SK-N-SH (cell line): ENCODE measurements around the gene PKN1. TPM values are rescaled to one million over a fixed set of nuclear protein-coding genes. Genes with fewer than 3 reads are reported as not detected.
A peak's percentile ranks its signal among the peaks of the same experiment; 100 is the strongest.

Experiments
- CTCF ChIA-PET: fragments of 300-600, 350-600 bp; formaldehyde crosslinking; extraction: SDS; loops from one replicate; lab custom pipeline; 2021; lab: Yijun Ruan, JAX
- POLR2A ChIA-PET: fragments of 350-600 bp; sonication (Branson Sonifier 250); formaldehyde crosslinking; extraction: SDS; loops from one replicate; lab custom pipeline; 2020; ENCODE audit warnings: antibody characterized with exemption, inconsistent platforms; lab: Yijun Ruan, JAX
- DNase-seq: peaks from one replicate; pipeline ENCODE4 v3.0.0; 2012
- H2AFZ ChIP-seq: fragments of 200-600 bp; sonication (generic); 2 replicates; pipeline ENCODE4 v1.8.1; 2016; ENCODE audit warnings: antibody characterized with exemption, mild to moderate bottlenecking, low read depth
- H3F3A ChIP-seq: fragments of 200-600 bp; sonication (generic); replicated peaks from 2 replicates; pipeline ENCODE3; 2016; ENCODE audit warnings: antibody characterized with exemption, mild to moderate bottlenecking; ENCODE audit not compliant: insufficient read depth
- H3K27ac ChIP-seq, 2 experiments: fragments of 200-500 bp in 1 of 2; fragments of 200-600 bp in 1 of 2; sonication (Bioruptor generic) in 1 of 2; sonication (generic), shearing (Covaris generic) in 1 of 2; 2 replicates each; pipeline versions ENCODE4 v1.5.1 to v1.6.1; 2014 to 2016; ENCODE audit warnings: low read depth in 2 of 2, inconsistent platforms in 1 of 2, low read length in 1 of 2, mild to moderate bottlenecking in 1 of 2, mixed read lengths in 1 of 2
- H3K27me3 ChIP-seq: fragments of 200-600 bp; sonication (generic), shearing (Covaris generic); 2 replicates; pipeline ENCODE4 v1.6.1; 2016; ENCODE audit warnings: mixed run types; ENCODE audit not compliant: insufficient read depth
- H3K36me3 ChIP-seq, 2 experiments: fragments of 200-500 bp in 1 of 2; fragments of 200-600 bp in 1 of 2; sonication (Bioruptor generic) in 1 of 2; sonication (generic) in 1 of 2; replicated peaks in 1 of 2; 2 replicates each; pipeline versions ENCODE3 to v1.5.1; 2014 to 2016; ENCODE audit warnings: low read length in 1 of 2, mild to moderate bottlenecking in 1 of 2; ENCODE audit not compliant: insufficient read depth in 2 of 2, control insufficient read depth in 1 of 2
- H3K4me1 ChIP-seq, 2 experiments: fragments of 200-500 bp in 1 of 2; fragments of 200-600 bp in 1 of 2; sonication (Bioruptor generic) in 1 of 2; sonication (generic), shearing (Covaris generic) in 1 of 2; 2 replicates each; pipeline versions ENCODE4 v1.5.1 to v1.6.1; 2014 to 2016; ENCODE audit warnings: low read depth in 1 of 2, low read length in 1 of 2, mixed run types in 1 of 2; ENCODE audit not compliant: insufficient read depth in 2 of 2, control insufficient read depth in 1 of 2
- H3K4me2 ChIP-seq: fragments of 200-600 bp; sonication (generic), shearing (Covaris generic); 2 replicates; pipeline ENCODE4 v1.6.1; 2017; ENCODE audit warnings: mixed run types
- H3K4me3 ChIP-seq, 2 experiments: fragments of 200-500 bp in 1 of 2; fragments of 200-600 bp in 1 of 2; sonication (Bioruptor generic) in 1 of 2; sonication (generic), shearing (Covaris generic) in 1 of 2; 2 replicates each; pipeline versions ENCODE4 v1.5.1 to v1.8.1; 2014 to 2016; ENCODE audit warnings: low read depth in 2 of 2, inconsistent platforms in 1 of 2, low read length in 1 of 2, mild to moderate bottlenecking in 1 of 2, mixed read lengths in 1 of 2, moderate library complexity in 1 of 2
- H3K79me2 ChIP-seq: fragments of 200-600 bp; sonication (generic); 2 replicates; pipeline ENCODE4 v1.8.1; 2017; ENCODE audit warnings: mild to moderate bottlenecking; ENCODE audit not compliant: insufficient read depth
- H3K9ac ChIP-seq: fragments of 200-600 bp; sonication (generic); 2 replicates; pipeline ENCODE4 v1.6.1; 2017; ENCODE audit warnings: mixed run types
- H3K9me2 ChIP-seq: fragments of 200-600 bp; sonication (generic); 2 replicates; pipeline ENCODE4 v1.6.1; 2017; ENCODE audit warnings: mixed run types
- H3K9me3 ChIP-seq: fragments of 200-600 bp; sonication (generic); 2 replicates; pipeline ENCODE4 v1.6.1; 2017; ENCODE audit warnings: mixed run types, mild to moderate bottlenecking, moderate library complexity
- H4K20me1 ChIP-seq: fragments of 200-600 bp; sonication (generic); 2 replicates; pipeline ENCODE4 v1.6.1; 2017; ENCODE audit warnings: mild to moderate bottlenecking, mixed run types; ENCODE audit not compliant: insufficient read depth
- CHD2 ChIP-seq: fragments of 150-350 bp; IDR thresholded peaks from 2 replicates; pipeline ENCODE4 v1.6.1; 2018; ENCODE audit warnings: low read length; ENCODE audit not compliant: partially characterized antibody
- CTCF ChIP-seq: fragments of 200-600 bp; sonication (generic); IDR thresholded peaks from 2 replicates; pipeline ENCODE4 v1.6.1; 2017; ENCODE audit warnings: antibody characterized with exemption, mild to moderate bottlenecking, moderate library complexity
- FOSL2 ChIP-seq: IDR thresholded peaks from 2 replicates; pipeline ENCODE4 v1.4.0; 2012; ENCODE audit warnings: low read depth, mild to moderate bottlenecking, moderate library complexity, borderline replicate concordance
- GATA2 ChIP-seq: sonication (generic); formaldehyde crosslinking; IDR thresholded peaks from 2 replicates; pipeline ENCODE4 v1.5.0; 2020; ENCODE audit warnings: mild to moderate bottlenecking, missing genetic modification reagents
- IRF3 ChIP-seq: fragments of 150-350 bp; IDR thresholded peaks from 2 replicates; pipeline ENCODE4 v1.6.1; 2016; ENCODE audit warnings: mild to moderate bottlenecking, low read depth, low read length
- MEF2A ChIP-seq: IDR thresholded peaks from 2 replicates; pipeline ENCODE4 v1.4.0; 2012; ENCODE audit warnings: low read depth, borderline replicate concordance
- NRF1 ChIP-seq: IDR thresholded peaks from 2 replicates; pipeline ENCODE4 v1.6.1; 2012; ENCODE audit warnings: low read depth, mild to moderate bottlenecking, low read length
- PBX3 ChIP-seq: IDR thresholded peaks from 2 replicates; pipeline ENCODE4; 2012
- SIN3A ChIP-seq: IDR thresholded peaks from 2 replicates; pipeline ENCODE4 v1.6.1; 2012; ENCODE audit warnings: low read depth, mild to moderate bottlenecking, low read length, moderate library complexity, borderline replicate concordance
- WGBS: methylation state at CpG from one replicate; pipeline ENCODE4 v1.1.6; 2017; ENCODE audit warnings: low lambda C conversion rate; 5-methylcytosine and 5-hydroxymethylcytosine counted together
- polyA plus RNA-seq, 3 experiments: library from polyadenylated mRNA; depleted of rRNA; stranded (reverse); fragments of >200 nt; gene quantifications; 2 replicates each; pipeline ENCODE4 v1.2.3, GENCODE V29; 2012
- TF ChIP-seq, protein P1 (sequence below): IDR thresholded peaks from 2 replicates; pipeline ENCODE4 v1.4.0; 2012; ENCODE audit warnings: low read depth

The PKN1 gene
- polyA plus RNA-seq, 1 of the 3 experiments (the other 2 are of a cell fraction) = 99.6 TPM

DNA sequence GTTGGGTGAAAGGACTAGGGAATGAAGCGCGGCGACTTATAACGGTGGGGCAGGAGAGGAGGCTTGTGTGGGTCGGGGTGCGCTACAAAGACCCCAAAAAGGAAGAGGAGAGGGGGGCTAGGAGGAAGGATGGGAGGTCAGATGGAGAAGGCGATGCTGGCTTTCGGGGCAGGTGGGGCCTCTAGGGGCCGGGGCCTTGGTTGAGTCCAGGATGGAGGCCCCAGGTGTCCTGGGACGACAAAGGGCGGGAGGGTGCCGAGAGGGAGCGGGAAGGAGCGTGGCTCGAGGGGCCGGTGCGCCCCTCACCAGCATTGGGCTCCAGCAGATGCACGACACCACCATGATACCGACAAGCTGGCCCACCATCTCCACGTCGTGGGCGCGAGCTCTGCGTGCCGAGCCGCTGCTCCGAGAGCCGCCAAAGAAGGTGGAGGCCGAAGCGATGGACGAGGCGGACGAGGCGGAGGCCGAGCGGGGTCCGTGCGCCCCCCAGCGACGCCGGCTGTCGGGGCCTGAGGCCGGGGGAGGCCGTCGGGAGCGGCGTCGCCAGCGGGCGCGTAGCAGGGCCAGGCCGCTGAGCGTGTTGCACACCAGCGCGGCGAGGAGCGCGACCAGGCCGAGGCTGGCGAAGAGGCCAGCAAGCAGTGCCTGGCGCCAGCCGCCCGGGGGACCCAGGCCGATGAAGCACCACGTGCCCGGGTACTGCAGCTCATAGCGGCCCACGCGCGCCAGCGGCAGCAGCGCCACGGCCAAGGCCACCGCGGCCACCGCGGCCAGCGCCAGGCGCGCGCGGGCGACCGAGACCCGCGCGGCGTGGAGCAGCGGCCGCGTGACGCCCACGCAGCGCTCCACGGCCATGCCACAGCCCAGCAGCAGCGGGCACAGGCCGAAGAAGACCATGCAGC, 40.2 kb downstream of the PKN1 start:
- Histone ChIP-seq H4K20me1 (no peaks in the 10 kb centered on the region), H3K4me1 (peaks cover 24 to 39% of the 10 kb centered on the region in 2 experiments; a peak in 3 of 4 replicates), H3F3A (peaks cover 14% of the 10 kb centered on the region), H3K9me3 (no peaks in the 10 kb centered on the region), H3K4me3 (no peak overlapping the region), H3K9me2 (no peaks in the 10 kb centered on the region), H3K4me2 (no peak overlapping the region), H3K27ac (no peak overlapping the region), H3K27me3 (no peaks in the 10 kb centered on the region), H3K36me3 (peaks cover 6 to 18% of the 10 kb centered on the region in 2 experiments), H3K79me2 (no peaks in the 10 kb centered on the region), H3K9ac (no peak overlapping the region), H2AFZ (no peak overlapping the region)
- TF ChIP-seq IRF3 (no peak), GATA2 (CRISPR knock-in tag) (no peak), FOSL2 (no peak), SIN3A (no peak), CHD2 (no peak), MEF2A (no peak), NRF1 (no peak), CTCF (no peak), PBX3 (no peak)
- TF ChIP-seq, protein P1, sequence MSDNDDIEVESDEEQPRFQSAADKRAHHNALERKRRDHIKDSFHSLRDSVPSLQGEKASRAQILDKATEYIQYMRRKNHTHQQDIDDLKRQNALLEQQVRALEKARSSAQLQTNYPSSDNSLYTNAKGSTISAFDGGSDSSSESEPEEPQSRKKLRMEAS = no peak
- 97% methylated on average over 64 of the region's 97 CpGs for WGBS
- peak; percentile 33 for DNase-seq
- ChIA-PET CTCF (interaction anchor here (0.6 to 2.0 kb wide), 19 partner anchors 8 to 430 kb away, joined by 3 to 18 read pairs (median 5); partner anchors contain the start of genes ADGRE5 and ASF1B), POLR2A (interaction anchor here (0.5 to 1.1 kb wide), 3 partner anchors 23 to 54 kb away, joined by 3 to 5 read pairs (median 3); partner anchors contain the start of genes DNAJB1 and GIPC1)
